Neural cell (in vitro differentiated cells): ENCODE data around the gene KCNK7. TPM values are rescaled to one million over a fixed set of nuclear protein-coding genes. Genes with fewer than 3 reads are reported as not detected.

ENCODE experiments used
- H2AFZ ChIP-seq: fragments of 200-600, 300-800 bp; sonication (generic), shearing (Covaris generic); 2 replicates; pipeline ENCODE4 v1.6.0; 2014; ENCODE audit warnings: low read depth, mild to moderate bottlenecking, antibody characterized with exemption, low read length, moderate library complexity
- H3F3A ChIP-seq: fragments of 200-600 bp; shearing (Covaris generic); 2 replicates; pipeline ENCODE4 v1.6.1; 2016; ENCODE audit warnings: mild to moderate bottlenecking, moderate library complexity, mixed read lengths, antibody characterized with exemption, low read length; ENCODE audit not compliant: insufficient read depth, poor library complexity, severe bottlenecking
- H3K27ac ChIP-seq: fragments of 200-600, 300-800 bp; sonication (generic), shearing (Covaris generic); 2 replicates; pipeline ENCODE4 v1.5.1; 2014; ENCODE audit warnings: mild to moderate bottlenecking, low read length, moderate library complexity
- H3K27me3 ChIP-seq: fragments of 300-800, 200-600 bp; sonication (generic), shearing (Covaris generic); 2 replicates; pipeline ENCODE4 v1.6.0; 2014; ENCODE audit warnings: mild to moderate bottlenecking, low read depth, low read length, moderate library complexity; ENCODE audit not compliant: insufficient read depth
- H3K36me3 ChIP-seq: fragments of 300-800, 200-600 bp; sonication (generic), shearing (Covaris generic); 2 replicates; pipeline ENCODE4 v1.5.1; 2014; ENCODE audit warnings: mild to moderate bottlenecking, antibody characterized with exemption, low read length, moderate library complexity; ENCODE audit not compliant: insufficient read depth
- H3K4me2 ChIP-seq: fragments of 300-800, 200-600 bp; sonication (generic), shearing (Covaris generic); 2 replicates; pipeline ENCODE4 v1.6.0; 2014; ENCODE audit warnings: mild to moderate bottlenecking, low read length
- H3K4me3 ChIP-seq: fragments of 300-800, 200-600 bp; sonication (generic), shearing (Covaris generic); 2 replicates; pipeline ENCODE4 v1.5.1; 2014; ENCODE audit warnings: mild to moderate bottlenecking, low read length, moderate library complexity
- H3K79me2 ChIP-seq: fragments of 200-600 bp; shearing (Covaris generic); replicated peaks from 2 replicates; pipeline ENCODE4 v1.6.0; 2014; ENCODE audit warnings: mild to moderate bottlenecking, low read length, moderate library complexity; ENCODE audit not compliant: insufficient read depth
- H3K9ac ChIP-seq: fragments of 300-800, 200-600 bp; sonication (generic), shearing (Covaris generic); 2 replicates; pipeline ENCODE4 v1.6.1; 2016; ENCODE audit warnings: mild to moderate bottlenecking, low read length, mixed read lengths
- H3K9me2 ChIP-seq: fragments of 200-600 bp; shearing (Covaris generic); 2 replicates; pipeline ENCODE4 v1.6.1; 2016; ENCODE audit warnings: mild to moderate bottlenecking, low read length, mixed read lengths; ENCODE audit not compliant: insufficient read depth
- H3K9me3 ChIP-seq: fragments of 200-600, 300-800 bp; sonication (generic), shearing (Covaris generic); 2 replicates; pipeline ENCODE4 v1.6.1; 2016; ENCODE audit warnings: mild to moderate bottlenecking, mixed run types, low read length, moderate library complexity, mixed read lengths
- H4K20me1 ChIP-seq: fragments of 200-600 bp; shearing (Covaris generic); 2 replicates; pipeline ENCODE4 v1.6.1; 2016; ENCODE audit warnings: mild to moderate bottlenecking, mixed run types; ENCODE audit not compliant: insufficient read depth
- CTCF ChIP-seq: fragments of 450-650 bp; IDR thresholded peaks from 2 replicates; pipeline ENCODE4 v1.5.1; 2014; ENCODE audit warnings: antibody characterized with exemption, mild to moderate bottlenecking, moderate library complexity; ENCODE audit not compliant: poor library complexity, severe bottlenecking
- EP300 ChIP-seq: fragments of 450-650 bp; conservative IDR thresholded peaks from 2 replicates; pipeline ENCODE4 v1.6.1; 2014; ENCODE audit warnings: antibody characterized with exemption, mild to moderate bottlenecking, moderate library complexity; ENCODE audit not compliant: poor library complexity, severe bottlenecking
- EZH2 ChIP-seq: fragments of 200-600, 300-800 bp; shearing (Covaris generic), sonication (generic); IDR thresholded peaks from 2 replicates; pipeline ENCODE4 v1.6.1; 2014; ENCODE audit warnings: antibody characterized with exemption, low read length, borderline replicate concordance, mild to moderate bottlenecking; ENCODE audit not compliant: insufficient read depth, poor library complexity, severe bottlenecking
- MXI1 ChIP-seq: fragments of 450-650 bp; conservative IDR thresholded peaks from 2 replicates; pipeline ENCODE4 v1.6.1; 2014; ENCODE audit warnings: antibody characterized with exemption, mild to moderate bottlenecking; ENCODE audit not compliant: poor library complexity, severe bottlenecking
- POLR2AphosphoS5 ChIP-seq: IDR thresholded peaks from 2 replicates; pipeline ENCODE4 v1.6.1; 2012
- RAD21 ChIP-seq: fragments of 450-650 bp; conservative IDR thresholded peaks from 2 replicates; pipeline ENCODE4 v1.6.1; 2014; ENCODE audit warnings: antibody characterized with exemption, mild to moderate bottlenecking, moderate library complexity
- REST ChIP-seq: IDR thresholded peaks from 2 replicates; pipeline ENCODE4 v1.6.1; 2012; ENCODE audit warnings: borderline replicate concordance
- SMC3 ChIP-seq: fragments of 450-650 bp; conservative IDR thresholded peaks from 2 replicates; pipeline ENCODE4 v1.6.1; 2014; ENCODE audit warnings: antibody characterized with exemption, mild to moderate bottlenecking, moderate library complexity; ENCODE audit not compliant: poor library complexity
- TAF1 ChIP-seq: IDR thresholded peaks from 2 replicates; pipeline ENCODE4 v1.6.1; 2012; ENCODE audit warnings: low read depth
- polyA plus RNA-seq: library from polyadenylated mRNA; depleted of rRNA; stranded (reverse); fragments of >200 nt; gene quantifications from 2 replicates; pipeline ENCODE4 v1.2.3, GENCODE V29; 2014

The KCNK7 gene
- polyA plus RNA-seq, 1 donor from 2014 or later = 1.1 TPM

GRCh38 chr11:65609665-65610064 lies 14.1 kb upstream of the KCNK7 start:
- Histone ChIP-seq H3K9me3 (no peaks in the 10 kb centered on the region), H3K4me2 (no peak overlapping the region), H2AFZ (no peak overlapping the region), H3K27me3 (no peaks in the 10 kb centered on the region), H3K27ac (no peak overlapping the region), H3K9ac (no peak overlapping the region), H3F3A (no peaks in the 10 kb centered on the region), H3K79me2 (peaks cover 5% of the 10 kb centered on the region), H3K9me2 (no peaks in the 10 kb centered on the region), H3K36me3 (no peaks in the 10 kb centered on the region), H3K4me3 (no peak overlapping the region), H4K20me1 (no peaks in the 10 kb centered on the region)
- TF ChIP-seq EZH2 = no peak
- TF ChIP-seq TAF1 = no peak
- TF ChIP-seq SMC3 = no peak
- no peak for TF ChIP-seq MXI1
- no peak for TF ChIP-seq REST
- TF ChIP-seq POLR2AphosphoS5 = no peak
- no peak for TF ChIP-seq CTCF

GRCh38 chr11:65609229-65609628 lies 13.6 kb upstream of the KCNK7 start:
- no peaks in the 10 kb centered on the region for H3K36me3 ChIP-seq
- H3F3A ChIP-seq = no peaks in the 10 kb centered on the region
- H3K9me2 ChIP-seq = no peaks in the 10 kb centered on the region
- H3K27me3 ChIP-seq = no peaks in the 10 kb centered on the region
- H3K27ac ChIP-seq = no peak overlapping the region
- H4K20me1 ChIP-seq = no peaks in the 10 kb centered on the region
- TF ChIP-seq CTCF = no peak
- no peak for TF ChIP-seq SMC3
- TF ChIP-seq MXI1 = no peak
- TF ChIP-seq RAD21 = no peak
- TF ChIP-seq EZH2 = no peak
- TF ChIP-seq POLR2AphosphoS5 = no peak
- no peak for TF ChIP-seq REST
- no peak for TF ChIP-seq TAF1
- TF ChIP-seq EP300 = no peak
- H3K9ac ChIP-seq = no peak overlapping the region
- H2AFZ ChIP-seq = no peak overlapping the region
- H3K79me2 ChIP-seq = peaks cover 2% of the 10 kb centered on the region
- H3K9me3 ChIP-seq = no peaks in the 10 kb centered on the region
- H3K4me2 ChIP-seq = no peak overlapping the region
- no peak overlapping the region for H3K4me3 ChIP-seq
